Measurements from ENCODE around the gene ELMO2.

ELMO2 gene

DNA sequence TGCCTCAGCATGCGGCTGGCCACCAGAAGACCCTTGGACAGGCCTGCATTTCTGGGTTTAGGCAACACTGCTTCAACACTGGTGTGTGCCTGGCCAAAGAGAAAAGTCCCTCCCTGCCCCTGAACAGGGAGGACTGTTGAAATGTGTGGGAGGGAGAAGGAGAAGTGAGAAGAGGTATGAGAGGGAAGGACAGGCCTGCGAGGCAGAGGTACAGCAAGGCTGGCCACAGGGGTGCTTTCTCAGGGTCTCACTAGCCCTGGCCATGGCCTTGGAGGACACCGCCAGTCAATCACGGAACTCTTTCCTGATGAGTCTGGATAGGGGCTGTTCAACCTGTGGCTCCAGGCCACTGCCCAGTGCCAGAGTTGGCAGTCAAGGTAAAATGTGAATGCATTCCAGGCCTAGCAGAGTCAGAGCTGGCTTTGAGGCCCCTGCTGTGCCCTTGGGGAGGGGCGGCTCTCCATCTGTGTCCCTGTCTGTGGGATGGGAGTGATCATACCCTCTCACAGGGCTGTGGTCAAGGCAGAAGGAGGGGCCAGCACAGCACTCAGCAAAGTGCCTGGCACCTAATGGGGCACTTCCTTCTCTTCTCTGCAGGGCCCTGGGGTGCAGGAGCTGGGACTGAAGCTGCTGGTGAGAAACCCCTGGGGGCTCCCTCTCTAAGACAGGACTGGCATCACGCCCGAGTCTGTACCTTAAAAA is 54.9 kb downstream of the ELMO2 start:
- peak in 1 of 2 experiments; percentile 34 for DNase-seq (ENCODE audit: low read depth in 1 of 2, low spot score in 1 of 2)
- TF ChIP-seq POLR2AphosphoS5 (IDR thresholded peaks at IDR 0.05; ENCODE audit: low read depth) (peak; percentile 32; the same call in 1 of the 2 replicates), SPI1 (IDR thresholded peaks at IDR 0.05; ENCODE audit: borderline replicate concordance, low read depth) (0 out of 2 replicates have a peak, but pooled peaks have one; percentile 33)
- TF ChIP-seq, protein P1, sequence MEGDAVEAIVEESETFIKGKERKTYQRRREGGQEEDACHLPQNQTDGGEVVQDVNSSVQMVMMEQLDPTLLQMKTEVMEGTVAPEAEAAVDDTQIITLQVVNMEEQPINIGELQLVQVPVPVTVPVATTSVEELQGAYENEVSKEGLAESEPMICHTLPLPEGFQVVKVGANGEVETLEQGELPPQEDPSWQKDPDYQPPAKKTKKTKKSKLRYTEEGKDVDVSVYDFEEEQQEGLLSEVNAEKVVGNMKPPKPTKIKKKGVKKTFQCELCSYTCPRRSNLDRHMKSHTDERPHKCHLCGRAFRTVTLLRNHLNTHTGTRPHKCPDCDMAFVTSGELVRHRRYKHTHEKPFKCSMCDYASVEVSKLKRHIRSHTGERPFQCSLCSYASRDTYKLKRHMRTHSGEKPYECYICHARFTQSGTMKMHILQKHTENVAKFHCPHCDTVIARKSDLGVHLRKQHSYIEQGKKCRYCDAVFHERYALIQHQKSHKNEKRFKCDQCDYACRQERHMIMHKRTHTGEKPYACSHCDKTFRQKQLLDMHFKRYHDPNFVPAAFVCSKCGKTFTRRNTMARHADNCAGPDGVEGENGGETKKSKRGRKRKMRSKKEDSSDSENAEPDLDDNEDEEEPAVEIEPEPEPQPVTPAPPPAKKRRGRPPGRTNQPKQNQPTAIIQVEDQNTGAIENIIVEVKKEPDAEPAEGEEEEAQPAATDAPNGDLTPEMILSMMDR (IDR thresholded peaks at IDR 0.05; ENCODE audit: insufficient read depth, low read length) = no peak
- no peak overlapping the region for H3K4me3 ChIP-seq (replicated peaks; ENCODE audit: insufficient read depth, low read length)

DNA sequence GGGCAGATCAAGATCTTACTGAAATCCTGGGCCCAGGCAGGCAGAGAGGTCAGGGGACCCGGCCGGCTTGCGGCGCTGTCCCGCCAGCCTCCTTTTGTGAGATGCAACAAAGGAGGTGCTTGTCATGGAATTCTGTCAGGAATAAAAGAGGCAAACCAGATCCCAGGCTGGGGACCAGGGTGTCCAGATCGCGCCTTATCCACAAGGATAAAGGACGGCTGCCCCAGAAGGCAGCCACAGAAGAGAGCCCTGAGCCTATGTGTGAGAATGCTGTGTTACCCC is 55.5 kb downstream of the ELMO2 start:
- no peak overlapping the region for H3K4me3 ChIP-seq (replicated peaks; ENCODE audit: insufficient read depth, low read length)
- TF ChIP-seq REST (IDR thresholded peaks at IDR 0.05; ENCODE audit: insufficient replicate concordance, low read depth) (no peak), SPI1 (IDR thresholded peaks at IDR 0.05; ENCODE audit: borderline replicate concordance, low read depth) (no peak), POLR2AphosphoS5 (IDR thresholded peaks at IDR 0.05; ENCODE audit: low read depth) (no peak), GABPA (IDR thresholded peaks at IDR 0.05; ENCODE audit: low read depth) (no peak)
- TF ChIP-seq, protein P1 (IDR thresholded peaks at IDR 0.05; ENCODE audit: insufficient read depth, low read length) = no peak
- no peaks in the 10 kb centered on the region for H3K27me3 ChIP-seq (ENCODE audit: insufficient read depth, poor library complexity, severe bottlenecking)
- H3K27ac ChIP-seq (replicated peaks) = no peak overlapping the region
- DNase-seq (ENCODE audit: low read depth in 1 of 2, low spot score in 1 of 2) = no peak

More for the DNA sequence above, 54.9 kb downstream of the ELMO2 start:
- no peaks in the 10 kb centered on the region for H3K27me3 ChIP-seq (ENCODE audit: insufficient read depth, poor library complexity, severe bottlenecking)
- no peak overlapping the region for H3K27ac ChIP-seq (replicated peaks)

- no peak overlapping the region for H3K27ac ChIP-seq (replicated peaks)
- no peak overlapping the region for H3K4me3 ChIP-seq (replicated peaks; ENCODE audit: insufficient read depth, low read length)
- TF ChIP-seq, protein P1 (IDR thresholded peaks at IDR 0.05; ENCODE audit: insufficient read depth, low read length) = no peak
- no peak for TF ChIP-seq POLR2AphosphoS5 (IDR thresholded peaks at IDR 0.05; ENCODE audit: low read depth)
- no peak for TF ChIP-seq REST (IDR thresholded peaks at IDR 0.05; ENCODE audit: insufficient replicate concordance, low read depth)
- TF ChIP-seq SPI1 (IDR thresholded peaks at IDR 0.05; ENCODE audit: borderline replicate concordance, low read depth) = no peak
- TF ChIP-seq GABPA (IDR thresholded peaks at IDR 0.05; ENCODE audit: low read depth) = no peak
- H3K27me3 ChIP-seq (ENCODE audit: insufficient read depth, poor library complexity, severe bottlenecking) = no peaks in the 10 kb centered on the region
- peak in 1 of 2 experiments; percentile 29 for DNase-seq (ENCODE audit: low read depth in 1 of 2, low spot score in 1 of 2)
Observed at GRCh38 chr20:46350201-46350985, 56.0 kb downstream of the ELMO2 start.
